Measurements from ENCODE around the gene AKAP13.

Gene AKAP13

GRCh38 chr15:85389306-85389650 is 8.9 kb downstream of the AKAP13 start:
- no peak for DNase-seq (ENCODE audit: low spot score)

GRCh38 chr15:85389772-85390171 is 9.4 kb downstream of the AKAP13 start:
- DNase-seq (ENCODE audit: low spot score) = no peak

GRCh38 chr15:85393210-85393609 is 12.8 kb downstream of the AKAP13 start:
- no peak for DNase-seq (ENCODE audit: low spot score)

GRCh38 chr15:85394554-85395333 is 14.3 kb downstream of the AKAP13 start:
- no peak for DNase-seq (ENCODE audit: low spot score)

GRCh38 chr15:85396554-85396953 is 16.2 kb downstream of the AKAP13 start:
- no peak for DNase-seq (ENCODE audit: low spot score)

- DNase-seq (ENCODE audit: low spot score) = no peak
Measured at GRCh38 chr15:85397151-85397550, 16.7 kb downstream of the AKAP13 start.

GRCh38 chr15:85397926-85398325 is 17.5 kb downstream of the AKAP13 start:
- DNase-seq (ENCODE audit: low spot score) = no peak

GRCh38 chr15:85398822-85399221 is 18.4 kb downstream of the AKAP13 start:
- no peak for DNase-seq (ENCODE audit: low spot score)

GRCh38 chr15:85399627-85400026 is 19.2 kb downstream of the AKAP13 start:
- no peak for DNase-seq (ENCODE audit: low spot score)

GRCh38 chr15:85400606-85401005 is 20.2 kb downstream of the AKAP13 start:
- DNase-seq (ENCODE audit: low spot score) = no peak

GRCh38 chr15:85401108-85401774 is 20.8 kb downstream of the AKAP13 start:
- no peak for DNase-seq (ENCODE audit: low spot score)

GRCh38 chr15:85402195-85402881 is 21.9 kb downstream of the AKAP13 start:
- no peak for DNase-seq (ENCODE audit: low spot score)

GRCh38 chr15:85403745-85404144 is 23.3 kb downstream of the AKAP13 start:
- DNase-seq (ENCODE audit: low spot score) = no peak

- no peak for DNase-seq (ENCODE audit: low spot score)
Measured at GRCh38 chr15:85404176-85404917, 23.9 kb downstream of the AKAP13 start.

GRCh38 chr15:85404918-85405866 is 24.8 kb downstream of the AKAP13 start:
- DNase-seq (ENCODE audit: low spot score) = no peak

GRCh38 chr15:85406916-85407315 is 26.5 kb downstream of the AKAP13 start:
- no peak for DNase-seq (ENCODE audit: low spot score)

- DNase-seq (ENCODE audit: low spot score) = no peak
Measured at GRCh38 chr15:85407421-85408269, 27.2 kb downstream of the AKAP13 start.

- DNase-seq (ENCODE audit: low spot score) = no peak
Measured at GRCh38 chr15:85408270-85408746, 27.9 kb downstream of the AKAP13 start.

GRCh38 chr15:85412066-85412465 is 31.7 kb downstream of the AKAP13 start:
- DNase-seq (ENCODE audit: low spot score) = peak; percentile 72
